Osteoblast (primary cell): Measurements from ENCODE around the gene REPS1. TPM values are rescaled to one million over a fixed set of nuclear protein-coding genes. Genes with fewer than 3 reads are reported as not detected.

Experiments
- DNase-seq: peaks from one replicate; pipeline ENCODE4 v3.0.0; 2011; ENCODE audit warnings: low spot score, mixed read lengths; ENCODE audit not compliant: insufficient read length; ENCODE audit errors: missing footprints
- H2AFZ ChIP-seq: 2 replicates; pipeline ENCODE4 v1.6.0; 2011; ENCODE audit warnings: mild to moderate bottlenecking, low read length
- H3K27ac ChIP-seq: 2 replicates; pipeline ENCODE4 v1.5.1; 2011; ENCODE audit warnings: mild to moderate bottlenecking, low read depth, low read length, moderate library complexity
- H3K27me3 ChIP-seq: 2 replicates; pipeline ENCODE4 v1.6.0; 2012; ENCODE audit warnings: mild to moderate bottlenecking, control low read depth, inconsistent platforms, low read length, moderate library complexity; ENCODE audit not compliant: insufficient read depth
- H3K36me3 ChIP-seq: 2 replicates; pipeline ENCODE4 v1.5.1; 2011; ENCODE audit warnings: mild to moderate bottlenecking, low read length, control low read depth, moderate library complexity; ENCODE audit not compliant: insufficient read depth
- H3K4me1 ChIP-seq: 2 replicates; pipeline ENCODE4 v1.5.1; 2011; ENCODE audit warnings: mild to moderate bottlenecking, low read length, control low read depth, moderate library complexity; ENCODE audit not compliant: insufficient read depth
- H3K4me2 ChIP-seq: 2 replicates; pipeline ENCODE4 v1.6.0; 2011; ENCODE audit warnings: mild to moderate bottlenecking, low read length; ENCODE audit not compliant: insufficient read depth
- H3K4me3 ChIP-seq: fragments of 200-600 bp; sonication (generic); 3 replicates; pipeline ENCODE4 v1.5.1; 2012; ENCODE audit warnings: mild to moderate bottlenecking, low read length, inconsistent platforms; ENCODE audit not compliant: insufficient read depth
- H3K79me2 ChIP-seq: 2 replicates; pipeline ENCODE4 v1.6.0; 2012; ENCODE audit warnings: mild to moderate bottlenecking, low read length, control low read depth, inconsistent platforms; ENCODE audit not compliant: insufficient read depth
- H3K9me3 ChIP-seq: 2 replicates; pipeline ENCODE4 v1.5.1; 2011; ENCODE audit warnings: low read depth, low read length, control low read depth
- H4K20me1 ChIP-seq: 2 replicates; pipeline ENCODE4 v1.6.0; 2012; ENCODE audit warnings: mild to moderate bottlenecking, low read length, control low read depth; ENCODE audit not compliant: insufficient read depth
- total RNA-seq: library from RNA; depleted of rRNA; stranded (reverse); fragments of >200 nt; gene quantifications from 2 replicates; pipeline ENCODE4 v1.2.3, GENCODE V29; 2012
- TF ChIP-seq, protein P1 (sequence below): IDR thresholded peaks from 2 replicates; pipeline ENCODE4 v1.5.1; 2011; ENCODE audit warnings: mild to moderate bottlenecking, low read depth, low read length, moderate library complexity; ENCODE audit errors: extremely low read depth

The REPS1 gene
- total RNA-seq, 1 donor, result 43.1 TPM

- H2AFZ ChIP-seq, result no peak overlapping the region
- no peaks in the 10 kb centered on the region for H3K27me3 ChIP-seq
- peaks cover 18% of the 10 kb centered on the region for H3K4me1 ChIP-seq
- H4K20me1 ChIP-seq, result no peaks in the 10 kb centered on the region
- peak overlapping the region; percentile 46 for H3K27ac ChIP-seq
- no peaks in the 10 kb centered on the region for H3K36me3 ChIP-seq
- H3K79me2 ChIP-seq, result peaks cover 88% of the 10 kb centered on the region
- no peak for DNase-seq
- no peak overlapping the region for H3K4me3 ChIP-seq
- no peaks in the 10 kb centered on the region for H3K9me3 ChIP-seq
- TF ChIP-seq, protein P1, sequence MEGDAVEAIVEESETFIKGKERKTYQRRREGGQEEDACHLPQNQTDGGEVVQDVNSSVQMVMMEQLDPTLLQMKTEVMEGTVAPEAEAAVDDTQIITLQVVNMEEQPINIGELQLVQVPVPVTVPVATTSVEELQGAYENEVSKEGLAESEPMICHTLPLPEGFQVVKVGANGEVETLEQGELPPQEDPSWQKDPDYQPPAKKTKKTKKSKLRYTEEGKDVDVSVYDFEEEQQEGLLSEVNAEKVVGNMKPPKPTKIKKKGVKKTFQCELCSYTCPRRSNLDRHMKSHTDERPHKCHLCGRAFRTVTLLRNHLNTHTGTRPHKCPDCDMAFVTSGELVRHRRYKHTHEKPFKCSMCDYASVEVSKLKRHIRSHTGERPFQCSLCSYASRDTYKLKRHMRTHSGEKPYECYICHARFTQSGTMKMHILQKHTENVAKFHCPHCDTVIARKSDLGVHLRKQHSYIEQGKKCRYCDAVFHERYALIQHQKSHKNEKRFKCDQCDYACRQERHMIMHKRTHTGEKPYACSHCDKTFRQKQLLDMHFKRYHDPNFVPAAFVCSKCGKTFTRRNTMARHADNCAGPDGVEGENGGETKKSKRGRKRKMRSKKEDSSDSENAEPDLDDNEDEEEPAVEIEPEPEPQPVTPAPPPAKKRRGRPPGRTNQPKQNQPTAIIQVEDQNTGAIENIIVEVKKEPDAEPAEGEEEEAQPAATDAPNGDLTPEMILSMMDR, result no peak
- H3K4me2 ChIP-seq, result peak overlapping the region; percentile 39
Measured at GRCh38 chr6:138957484-138957883, 30.6 kb downstream of the REPS1 start.

GRCh38 chr6:138956244-138956924, 31.7 kb downstream of the REPS1 start:
- no peak for DNase-seq
- Histone ChIP-seq H3K4me3 (no peak overlapping the region), H3K27ac (no peak overlapping the region), H4K20me1 (no peaks in the 10 kb centered on the region), H3K27me3 (no peaks in the 10 kb centered on the region), H3K9me3 (no peaks in the 10 kb centered on the region), H3K4me1 (peaks cover 18% of the 10 kb centered on the region), H2AFZ (no peak overlapping the region), H3K4me2 (no peak overlapping the region), H3K79me2 (peaks cover 90% of the 10 kb centered on the region), H3K36me3 (no peaks in the 10 kb centered on the region)
- TF ChIP-seq, protein P1, result no peak

- no peaks in the 10 kb centered on the region for H3K36me3 ChIP-seq
- no peak overlapping the region for H2AFZ ChIP-seq
- no peak overlapping the region for H3K27ac ChIP-seq
- no peaks in the 10 kb centered on the region for H3K27me3 ChIP-seq
- H3K4me2 ChIP-seq, result no peak overlapping the region
- H3K79me2 ChIP-seq, result peaks cover 88% of the 10 kb centered on the region
- no peak for DNase-seq
- H3K9me3 ChIP-seq, result no peaks in the 10 kb centered on the region
- H3K4me1 ChIP-seq, result peaks cover 18% of the 10 kb centered on the region
- H4K20me1 ChIP-seq, result no peaks in the 10 kb centered on the region
- no peak overlapping the region for H3K4me3 ChIP-seq
- TF ChIP-seq, protein P1, result no peak
Measured at GRCh38 chr6:138955262-138955661, 32.8 kb downstream of the REPS1 start.

DNA sequence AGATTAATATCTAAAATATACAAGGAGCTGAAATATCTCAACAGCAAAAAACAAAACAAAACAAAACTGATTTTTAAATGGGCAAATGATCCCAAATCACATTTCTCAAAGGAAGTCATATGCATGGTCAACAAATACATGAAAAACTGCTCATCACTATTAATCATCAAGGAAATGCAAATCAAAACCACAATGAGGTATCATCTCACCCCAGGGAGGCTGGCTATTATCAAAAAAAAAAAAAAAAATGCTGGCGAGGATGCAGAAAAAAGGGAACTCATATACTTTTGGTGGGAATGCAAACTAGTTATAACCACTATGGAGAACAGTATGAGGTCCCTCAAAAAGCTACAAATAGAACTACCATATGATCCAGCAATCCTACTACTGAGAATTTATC, 34.6 kb downstream of the REPS1 start:
- Histone ChIP-seq H3K4me3 (no peak overlapping the region), H4K20me1 (no peaks in the 10 kb centered on the region), H3K4me1 (peaks cover 18% of the 10 kb centered on the region), H3K27me3 (no peaks in the 10 kb centered on the region), H3K27ac (peak overlapping the region; percentile 31), H3K4me2 (no peak overlapping the region), H3K79me2 (peaks cover 87% of the 10 kb centered on the region), H3K36me3 (no peaks in the 10 kb centered on the region), H3K9me3 (no peaks in the 10 kb centered on the region), H2AFZ (no peak overlapping the region)
- TF ChIP-seq, protein P1, result no peak
- no peak for DNase-seq
